Measurements from ENCODE around the gene ELL.
A peak's percentile ranks its signal among the peaks of the same experiment; 100 is the strongest.

ELL gene

DNA sequence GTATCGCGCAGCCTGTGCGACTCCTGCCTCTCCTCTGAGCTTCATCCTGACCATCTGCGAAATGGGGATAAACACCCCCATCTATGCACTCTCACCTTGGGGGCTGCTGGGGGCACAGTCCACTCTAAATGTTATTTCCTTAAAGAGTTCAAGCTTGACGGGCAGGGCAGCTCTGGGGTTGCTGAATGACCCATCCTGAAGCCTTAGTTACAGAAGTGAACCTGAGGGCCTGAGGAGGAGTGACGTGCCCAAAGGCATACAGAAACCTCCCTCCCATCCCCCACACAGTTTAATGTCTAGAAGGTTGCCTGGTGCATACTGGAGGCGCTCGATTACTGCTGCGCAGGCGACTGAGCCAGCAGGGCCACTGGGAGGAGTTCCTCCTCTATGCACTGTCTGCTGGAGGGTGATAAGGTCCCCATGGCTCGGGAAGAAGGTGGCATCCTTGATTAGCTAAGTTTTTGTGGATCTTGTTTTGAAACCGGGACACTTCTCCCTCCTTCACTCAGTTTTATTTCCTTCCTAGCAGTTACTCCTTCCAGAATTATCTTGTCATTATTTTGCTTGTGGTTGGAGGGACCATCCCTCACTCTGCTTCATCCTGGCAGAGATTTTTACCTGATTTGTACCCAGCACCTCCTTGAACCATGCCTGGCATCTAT, 22.1 kb upstream of the ELL start:
- peak overlapping the region; percentile 61 for H3K9ac ChIP-seq (ENCODE audit: low read length)
- H3K27ac ChIP-seq (ENCODE audit: low read depth, low read length) = no peak overlapping the region
- TF ChIP-seq, protein P1, sequence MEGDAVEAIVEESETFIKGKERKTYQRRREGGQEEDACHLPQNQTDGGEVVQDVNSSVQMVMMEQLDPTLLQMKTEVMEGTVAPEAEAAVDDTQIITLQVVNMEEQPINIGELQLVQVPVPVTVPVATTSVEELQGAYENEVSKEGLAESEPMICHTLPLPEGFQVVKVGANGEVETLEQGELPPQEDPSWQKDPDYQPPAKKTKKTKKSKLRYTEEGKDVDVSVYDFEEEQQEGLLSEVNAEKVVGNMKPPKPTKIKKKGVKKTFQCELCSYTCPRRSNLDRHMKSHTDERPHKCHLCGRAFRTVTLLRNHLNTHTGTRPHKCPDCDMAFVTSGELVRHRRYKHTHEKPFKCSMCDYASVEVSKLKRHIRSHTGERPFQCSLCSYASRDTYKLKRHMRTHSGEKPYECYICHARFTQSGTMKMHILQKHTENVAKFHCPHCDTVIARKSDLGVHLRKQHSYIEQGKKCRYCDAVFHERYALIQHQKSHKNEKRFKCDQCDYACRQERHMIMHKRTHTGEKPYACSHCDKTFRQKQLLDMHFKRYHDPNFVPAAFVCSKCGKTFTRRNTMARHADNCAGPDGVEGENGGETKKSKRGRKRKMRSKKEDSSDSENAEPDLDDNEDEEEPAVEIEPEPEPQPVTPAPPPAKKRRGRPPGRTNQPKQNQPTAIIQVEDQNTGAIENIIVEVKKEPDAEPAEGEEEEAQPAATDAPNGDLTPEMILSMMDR (IDR thresholded peaks at IDR 0.05; ENCODE audit: insufficient read depth, low read length, poor library complexity, severe bottlenecking) = no peak
- no peak for TF ChIP-seq EZH2phosphoT487 (conservative IDR thresholded peaks at IDR 0.05; ENCODE audit: low read length)
- H3K9me2 ChIP-seq (replicated peaks; ENCODE audit: insufficient read depth, low read length) = no peaks in the 10 kb centered on the region
- peak overlapping the region; percentile 70 for H2AFZ ChIP-seq (ENCODE audit: low read depth, low read length, severe bottlenecking)
- H3K36me3 ChIP-seq (ENCODE audit: low read length) = no peaks in the 10 kb centered on the region; the same call in 1 of the 2 replicates
- H3K4me2 ChIP-seq (ENCODE audit: low read depth, low read length, poor library complexity, severe bottlenecking) = peak overlapping the region; percentile 64
- H3K9me3 ChIP-seq (ENCODE audit: insufficient read depth, low read length) = no peaks in the 10 kb centered on the region
- H3K4me3 ChIP-seq (ENCODE audit: insufficient read depth, low read length, poor library complexity, severe bottlenecking) = peak overlapping the region; percentile 54
- no peaks in the 10 kb centered on the region for H3K27me3 ChIP-seq (ENCODE audit: low read length)
- H3K79me2 ChIP-seq (ENCODE audit: insufficient read depth, low read length) = peaks cover 9% of the 10 kb centered on the region; the same call in 1 of the 2 replicates
- H3F3A ChIP-seq (ENCODE audit: insufficient read depth) = peaks cover 10% of the 10 kb centered on the region; the same call in 1 of the 2 replicates
- H4K20me1 ChIP-seq (ENCODE audit: low read depth, low read length) = no peaks in the 10 kb centered on the region

DNA sequence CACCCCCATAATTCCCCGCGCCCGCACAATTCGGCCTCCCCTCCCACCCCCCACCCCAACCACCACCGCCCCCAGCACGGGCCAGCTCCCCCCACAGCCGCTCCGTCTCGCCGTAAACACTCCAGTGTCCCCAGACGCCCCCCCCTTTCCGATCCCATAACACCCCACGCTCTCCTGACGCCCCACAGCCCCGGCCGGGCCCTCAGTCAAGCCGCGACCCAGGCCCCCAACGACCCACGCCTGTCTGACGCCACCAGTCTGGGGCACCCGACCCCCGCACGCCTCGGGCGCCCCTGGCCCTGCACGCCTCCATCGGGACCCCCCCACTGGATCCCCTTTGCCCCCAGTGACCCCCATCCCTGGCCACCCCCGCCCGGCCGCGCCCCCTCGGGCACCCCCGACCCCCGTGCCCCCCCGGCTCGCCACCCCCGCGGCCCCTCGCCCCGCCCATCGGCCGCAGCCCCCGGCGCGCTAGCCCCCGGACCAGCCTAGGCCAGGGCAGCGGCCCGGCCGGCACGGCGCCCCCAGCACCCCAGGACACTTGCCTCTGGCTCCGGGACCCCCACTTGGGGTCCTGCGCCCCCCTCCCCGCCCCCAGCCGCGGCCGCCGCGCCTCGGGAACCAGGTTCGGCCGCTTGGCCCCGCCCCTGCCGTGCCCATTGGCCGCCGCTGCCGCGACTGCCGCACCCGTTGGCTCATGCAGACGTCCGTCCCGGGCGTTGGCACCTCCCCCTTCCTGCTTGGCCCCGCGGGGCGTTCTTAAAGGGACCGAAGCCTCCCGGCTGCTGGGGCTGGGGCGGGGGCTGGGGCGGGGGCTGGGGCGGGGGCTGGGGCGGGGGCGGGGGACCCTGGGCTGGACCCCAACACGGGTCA, 21.3 kb upstream of the ELL start, which contains the start of gene FKBP8:
Gene FKBP8 (minus strand): TSS at position 633 of the 873 bp plus-strand sequence. CDS start 1,603 bp downstream, outside the sequence.
- Histone ChIP-seq H3K9ac (ENCODE audit: low read length) (peak within 1 kb of the TSS; percentile 61), H3K9me3 (ENCODE audit: insufficient read depth, low read length) (no peaks in the 10 kb centered on the region), H4K20me1 (ENCODE audit: low read depth, low read length) (no peaks in the 10 kb centered on the region), H3K79me2 (ENCODE audit: insufficient read depth, low read length) (peaks cover 9% of the 10 kb centered on the region; the same call in 1 of the 2 replicates), H3K36me3 (ENCODE audit: low read length) (no peaks in the 10 kb centered on the region; the same call in 1 of the 2 replicates), H3K27ac (ENCODE audit: low read depth, low read length) (peak within 1 kb of the TSS; percentile 55), H3K4me2 (ENCODE audit: low read depth, low read length, poor library complexity, severe bottlenecking) (peak within 1 kb of the TSS; percentile 82), H3K9me2 (replicated peaks; ENCODE audit: insufficient read depth, low read length) (no peaks in the 10 kb centered on the region), H3K27me3 (ENCODE audit: low read length) (no peaks in the 10 kb centered on the region), H2AFZ (ENCODE audit: low read depth, low read length, severe bottlenecking) (peak within 1 kb of the TSS; percentile 70), H3K4me3 (ENCODE audit: insufficient read depth, low read length, poor library complexity, severe bottlenecking) (peak within 1 kb of the TSS; percentile 83), H3F3A (ENCODE audit: insufficient read depth) (peaks cover 10% of the 10 kb centered on the region; the same call in 1 of the 2 replicates)
- TF ChIP-seq EZH2phosphoT487 (conservative IDR thresholded peaks at IDR 0.05; ENCODE audit: low read length) = no peak
- TF ChIP-seq, protein P1 (IDR thresholded peaks at IDR 0.05; ENCODE audit: insufficient read depth, low read length, poor library complexity, severe bottlenecking) = no peak

DNA sequence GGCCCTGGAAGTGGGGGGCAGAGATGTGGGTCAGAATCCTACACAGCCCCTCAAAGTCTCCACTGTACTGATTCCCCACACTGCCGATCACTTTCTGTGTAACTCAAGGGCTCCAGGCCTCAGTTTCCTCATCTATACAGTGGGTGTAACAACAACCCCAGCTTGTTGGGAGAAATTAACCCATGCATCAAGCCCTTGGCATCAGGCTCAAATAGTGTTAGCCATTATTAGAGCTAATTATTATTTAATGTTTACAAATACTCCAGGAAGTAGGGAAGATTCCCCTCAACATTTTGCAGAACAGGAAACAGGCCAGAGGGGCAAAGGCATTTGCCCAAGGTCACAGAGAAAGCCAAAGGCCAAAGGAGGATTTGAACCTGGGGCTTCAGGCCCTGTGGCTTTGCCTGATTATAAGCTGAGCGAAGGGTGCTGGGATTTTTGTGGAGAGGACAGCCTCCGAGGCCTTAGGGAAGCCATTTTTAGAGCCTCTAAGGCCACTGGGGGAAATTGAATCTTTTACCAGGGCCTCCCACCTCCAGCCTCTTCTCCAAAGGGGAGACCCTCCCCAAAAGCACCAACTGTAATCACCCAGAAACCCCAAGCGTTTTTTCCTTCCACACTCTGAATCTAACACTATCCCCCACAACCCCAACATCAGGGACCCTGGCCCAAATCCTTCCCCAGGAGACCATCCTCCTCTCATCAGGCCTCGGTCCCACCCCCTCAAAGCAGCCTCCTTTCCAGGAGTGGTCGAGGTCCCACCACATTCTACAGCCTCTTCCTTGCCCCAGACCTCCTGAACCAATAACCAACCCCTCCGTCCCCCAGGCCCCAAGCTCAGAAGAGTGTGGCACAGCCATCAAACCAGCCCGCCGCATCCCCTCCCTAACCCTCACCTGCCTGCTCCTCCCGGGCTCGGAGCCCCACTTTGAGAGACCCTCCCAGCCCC, 20.4 kb upstream of the ELL start:
- TF ChIP-seq, protein P1 (IDR thresholded peaks at IDR 0.05; ENCODE audit: insufficient read depth, low read length, poor library complexity, severe bottlenecking) = no peak
- TF ChIP-seq EZH2phosphoT487 (conservative IDR thresholded peaks at IDR 0.05; ENCODE audit: low read length) = no peak
- peak overlapping the region; percentile 55 for H3K27ac ChIP-seq (ENCODE audit: low read depth, low read length)
- peak overlapping the region; percentile 83 for H3K4me3 ChIP-seq (ENCODE audit: insufficient read depth, low read length, poor library complexity, severe bottlenecking)
- no peaks in the 10 kb centered on the region for H3K27me3 ChIP-seq (ENCODE audit: low read length)
- H3K9me2 ChIP-seq (replicated peaks; ENCODE audit: insufficient read depth, low read length) = no peaks in the 10 kb centered on the region
- H3K79me2 ChIP-seq (ENCODE audit: insufficient read depth, low read length) = peaks cover 9% of the 10 kb centered on the region; the same call in 1 of the 2 replicates
- H3K9me3 ChIP-seq (ENCODE audit: insufficient read depth, low read length) = no peaks in the 10 kb centered on the region
- H3K36me3 ChIP-seq (ENCODE audit: low read length) = no peaks in the 10 kb centered on the region; the same call in 1 of the 2 replicates
- no peaks in the 10 kb centered on the region for H4K20me1 ChIP-seq (ENCODE audit: low read depth, low read length)
- peak overlapping the region; percentile 61 for H3K9ac ChIP-seq (ENCODE audit: low read length)
- H3K4me2 ChIP-seq (ENCODE audit: low read depth, low read length, poor library complexity, severe bottlenecking) = peak overlapping the region; percentile 82
- peaks cover 10% of the 10 kb centered on the region; the same call in 1 of the 2 replicates for H3F3A ChIP-seq (ENCODE audit: insufficient read depth)
- H2AFZ ChIP-seq (ENCODE audit: low read depth, low read length, severe bottlenecking) = no peak overlapping the region
